GM18873 (cell line): ENCODE results near the gene UNC93B1.
"Not testable (repeated sequence)": the region's sequence is repeated elsewhere in the genome, so short reads cannot be mapped to it uniquely, and the experiment has no call there.

Source experiments
- ATAC-seq: cut with Tn5 transposase; IDR thresholded peaks from one replicate; pipeline ENCODE4 v1.9.1; 2021; ENCODE audit warnings: mild to moderate bottlenecking, moderate library complexity, moderate number of reproducible peaks; ENCODE audit not compliant: unreplicated experiment, low FRiP score

Gene UNC93B1

GRCh38 chr11:67995129-67995528, 8.8 kb downstream of the UNC93B1 start:
- not testable (repeated sequence) for ATAC-seq

GRCh38 chr11:67994387-67994786, 9.5 kb downstream of the UNC93B1 start:
- not testable (repeated sequence) for ATAC-seq

GRCh38 chr11:67993821-67994220, 10.1 kb downstream of the UNC93B1 start:
- ATAC-seq: not testable (repeated sequence)

- ATAC-seq: not testable (repeated sequence)
Measured at GRCh38 chr11:67991347-67992121, 12.4 kb downstream of the UNC93B1 start.

- ATAC-seq: not testable (repeated sequence)
Measured at GRCh38 chr11:67990546-67991346, 13.2 kb downstream of the UNC93B1 start.

GRCh38 chr11:67985302-67985701, 18.6 kb downstream of the UNC93B1 start:
- ATAC-seq: not testable (repeated sequence)

- no peak for ATAC-seq
Measured at GRCh38 chr11:67983951-67984350, 19.9 kb downstream of the UNC93B1 start.

- ATAC-seq: not testable (repeated sequence)
Measured at GRCh38 chr11:67982255-67982857, 21.5 kb downstream of the UNC93B1 start.

- not testable (repeated sequence) for ATAC-seq
Measured at GRCh38 chr11:67981226-67981625, 22.7 kb downstream of the UNC93B1 start.

- not testable (repeated sequence) for ATAC-seq
Measured at GRCh38 chr11:67978766-67979418, 25.0 kb downstream of the UNC93B1 start.

- not testable (repeated sequence) for ATAC-seq
Measured at GRCh38 chr11:67974746-67975145, 29.2 kb downstream of the UNC93B1 start.

- ATAC-seq: not testable (repeated sequence)
Measured at GRCh38 chr11:67965830-67966348, 38.0 kb downstream of the UNC93B1 start.

GRCh38 chr11:67964746-67965145, 39.2 kb downstream of the UNC93B1 start:
- ATAC-seq: not testable (repeated sequence)

GRCh38 chr11:67963879-67964278, 40.0 kb downstream of the UNC93B1 start:
- ATAC-seq: not testable (repeated sequence)

- ATAC-seq: not testable (repeated sequence)
Measured at GRCh38 chr11:67963217-67963616, 40.7 kb downstream of the UNC93B1 start.

GRCh38 chr11:67956236-67956635, 47.7 kb downstream of the UNC93B1 start:
- not testable (repeated sequence) for ATAC-seq

- ATAC-seq: not testable (repeated sequence)
Measured at GRCh38 chr11:67955461-67956007, 48.4 kb downstream of the UNC93B1 start.

- ATAC-seq: not testable (repeated sequence)
Measured at GRCh38 chr11:67954971-67955370, 48.9 kb downstream of the UNC93B1 start.

- ATAC-seq: not testable (repeated sequence)
Measured at GRCh38 chr11:67954251-67954650, 49.6 kb downstream of the UNC93B1 start.

- ATAC-seq: not testable (repeated sequence)
Measured at GRCh38 chr11:67950705-67951104, 53.2 kb downstream of the UNC93B1 start.
